Glutamatergic neuron (in vitro differentiated cells): ENCODE measurements around the gene GFRA4. TPM values are rescaled to one million over a fixed set of nuclear protein-coding genes. Genes with fewer than 3 reads are reported as not detected.

ENCODE experiments used
- DNase-seq: peaks from one replicate; pipeline ENCODE4 v3.0.0; 2022
- H3K27ac Mint-ChIP-seq: one replicate; pipeline ENCODE4 v1.8.0; 2020; ENCODE audit warnings: mild to moderate bottlenecking, mixed read lengths, inconsistent platforms; ENCODE audit not compliant: unreplicated experiment
- H3K27me3 Mint-ChIP-seq: one replicate; pipeline ENCODE4 v1.8.0; 2020; ENCODE audit warnings: mild to moderate bottlenecking, moderate library complexity, mixed read lengths, inconsistent platforms; ENCODE audit not compliant: unreplicated experiment
- H3K36me3 Mint-ChIP-seq: one replicate; pipeline ENCODE4 v1.8.0; 2020; ENCODE audit warnings: mild to moderate bottlenecking, mixed read lengths, inconsistent platforms; ENCODE audit not compliant: unreplicated experiment
- H3K4me1 Mint-ChIP-seq: one replicate; pipeline ENCODE4 v1.8.0; 2020; ENCODE audit warnings: mild to moderate bottlenecking, low read depth, mixed read lengths, inconsistent platforms; ENCODE audit not compliant: unreplicated experiment
- H3K4me3 Mint-ChIP-seq: one replicate; pipeline ENCODE4 v1.8.0; 2020; ENCODE audit warnings: mild to moderate bottlenecking, mixed read lengths, inconsistent platforms; ENCODE audit not compliant: unreplicated experiment
- H3K9me3 Mint-ChIP-seq: one replicate; pipeline ENCODE4 v1.8.0; 2020; ENCODE audit warnings: mild to moderate bottlenecking, moderate library complexity, mixed read lengths, inconsistent platforms; ENCODE audit not compliant: unreplicated experiment
- CTCF ChIP-seq: fragments of 200-600 bp; sonication (generic); IDR thresholded peaks from one replicate; pipeline ENCODE4 v1.5.0; 2021; ENCODE audit not compliant: partially characterized antibody, unreplicated experiment
- total RNA-seq: library from RNA; stranded (reverse); fragmentation: NEBNext Ultra II Directional; extraction: Animal tissue kit (Norgen Biotek cat#: 25700); gene quantifications from one replicate; pipeline ENCODE4 v1.2.1, GENCODE V29; 2021; ENCODE audit not compliant: unreplicated experiment

Gene GFRA4
- total RNA-seq, 1 donor from 2014 or later, result not detected

- Mint-ChIP-seq H3K4me3 (no peak overlapping the region), H3K9me3 (peaks cover 2% of the 10 kb centered on the region), H3K27me3 (peaks cover 2% of the 10 kb centered on the region), H3K4me1 (no peaks in the 10 kb centered on the region), H3K36me3 (no peaks in the 10 kb centered on the region), H3K27ac (no peak overlapping the region)
- DNase-seq, result no peak
- no peak for TF ChIP-seq CTCF
Measured at GRCh38 chr20:3694864-3695263, 31.7 kb upstream of the GFRA4 start.

- Mint-ChIP-seq H3K27ac (no peak overlapping the region), H3K4me3 (no peak overlapping the region), H3K4me1 (no peaks in the 10 kb centered on the region), H3K9me3 (peaks cover 3% of the 10 kb centered on the region), H3K36me3 (no peaks in the 10 kb centered on the region), H3K27me3 (peaks cover 2% of the 10 kb centered on the region)
- no peak for TF ChIP-seq CTCF
- no peak for DNase-seq
Measured at GRCh38 chr20:3693376-3693775, 30.2 kb upstream of the GFRA4 start.

GRCh38 chr20:3692706-3693294, 29.6 kb upstream of the GFRA4 start:
- TF ChIP-seq CTCF, result no peak
- H3K27me3 Mint-ChIP-seq, result peaks cover 2% of the 10 kb centered on the region
- no peak overlapping the region for H3K4me3 Mint-ChIP-seq

GRCh38 chr20:3691897-3692296, 28.7 kb upstream of the GFRA4 start:
- H3K4me3 Mint-ChIP-seq, result no peak overlapping the region
- peaks cover 2% of the 10 kb centered on the region for H3K27me3 Mint-ChIP-seq
- no peak for TF ChIP-seq CTCF
- H3K4me1 Mint-ChIP-seq, result no peaks in the 10 kb centered on the region
- no peak overlapping the region for H3K27ac Mint-ChIP-seq
- DNase-seq, result no peak
- peaks cover 3% of the 10 kb centered on the region for H3K9me3 Mint-ChIP-seq
- H3K36me3 Mint-ChIP-seq, result no peaks in the 10 kb centered on the region

More at GRCh38 chr20:3692706-3693294, 29.6 kb upstream of the GFRA4 start:
- H3K27ac Mint-ChIP-seq, result no peak overlapping the region
- H3K4me1 Mint-ChIP-seq, result no peaks in the 10 kb centered on the region
- peaks cover 3% of the 10 kb centered on the region for H3K9me3 Mint-ChIP-seq
- no peaks in the 10 kb centered on the region for H3K36me3 Mint-ChIP-seq
- no peak for DNase-seq

- no peak for TF ChIP-seq CTCF
- Mint-ChIP-seq H3K4me3 (no peak overlapping the region), H3K27me3 (peaks cover 6% of the 10 kb centered on the region), H3K4me1 (peaks cover 2% of the 10 kb centered on the region), H3K36me3 (no peaks in the 10 kb centered on the region), H3K9me3 (peaks cover 3% of the 10 kb centered on the region), H3K27ac (no peak overlapping the region)
- no peak for DNase-seq
Measured at GRCh38 chr20:3691306-3691705, 28.1 kb upstream of the GFRA4 start.
